CD1c-positive myeloid dendritic cell (primary cell): ENCODE measurements around the gene CLRN2.

ENCODE experiments used
- DNase-seq: peaks from one replicate; pipeline ENCODE4 v3.0.0-alpha.2; 2016; ENCODE audit errors: extremely low spot score

The CLRN2 gene, protein sequence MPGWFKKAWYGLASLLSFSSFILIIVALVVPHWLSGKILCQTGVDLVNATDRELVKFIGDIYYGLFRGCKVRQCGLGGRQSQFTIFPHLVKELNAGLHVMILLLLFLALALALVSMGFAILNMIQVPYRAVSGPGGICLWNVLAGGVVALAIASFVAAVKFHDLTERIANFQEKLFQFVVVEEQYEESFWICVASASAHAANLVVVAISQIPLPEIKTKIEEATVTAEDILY

DNA sequence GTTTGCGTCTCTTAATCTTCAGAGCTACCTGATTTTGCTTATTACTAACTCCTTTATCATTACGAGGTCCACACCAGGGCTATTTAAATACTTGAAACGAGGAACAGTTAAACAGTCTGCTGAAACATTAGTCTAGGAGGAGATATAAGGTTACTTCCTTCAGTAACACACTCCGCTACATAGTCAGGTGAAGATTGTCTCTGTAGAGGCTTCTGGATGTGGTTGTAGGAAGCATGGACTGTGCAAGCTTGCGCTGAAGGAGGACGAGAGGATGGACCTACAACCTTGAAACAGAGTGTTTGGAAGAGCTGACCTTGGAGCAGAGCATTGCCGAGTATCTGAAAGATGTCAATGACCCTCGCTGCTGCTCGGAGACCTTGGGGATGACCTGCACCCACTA, at the start of gene CLRN2:
Gene CLRN2 (plus strand): TSS at position 301 of the 400 bp plus-strand sequence. CDS start 102 bp downstream, outside the sequence.
- DNase-seq: no peak

DNA sequence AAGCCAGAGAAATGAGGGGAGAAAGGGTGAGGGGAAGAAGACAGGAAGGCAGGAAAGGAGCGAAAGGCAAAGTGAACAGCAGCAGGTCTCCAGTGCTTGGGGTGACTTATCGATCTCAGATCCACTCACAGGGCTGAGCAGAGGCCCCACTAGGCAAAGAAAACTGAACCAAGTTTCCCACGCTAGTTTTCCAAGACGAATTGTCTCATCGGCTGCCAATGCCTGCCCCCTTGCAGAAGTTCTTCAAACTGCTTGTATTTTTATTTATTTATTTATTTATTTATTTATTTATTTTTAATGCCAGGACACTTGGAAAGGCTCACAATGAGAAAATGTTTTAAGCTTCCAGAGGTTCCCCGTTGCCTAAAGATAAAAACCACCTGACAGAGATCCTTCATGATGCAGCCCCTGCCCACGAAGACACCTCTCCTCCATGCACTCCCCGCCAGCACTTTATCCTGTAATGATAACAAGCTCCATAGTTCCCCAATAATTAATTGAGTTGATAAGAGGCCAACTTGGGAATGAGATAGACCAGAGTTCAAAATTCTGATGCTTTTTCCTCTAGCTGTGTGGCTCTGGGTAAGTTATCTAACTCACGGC, 46.2 kb upstream of the CLRN2 start:
- peak; percentile 50 for DNase-seq

DNA sequence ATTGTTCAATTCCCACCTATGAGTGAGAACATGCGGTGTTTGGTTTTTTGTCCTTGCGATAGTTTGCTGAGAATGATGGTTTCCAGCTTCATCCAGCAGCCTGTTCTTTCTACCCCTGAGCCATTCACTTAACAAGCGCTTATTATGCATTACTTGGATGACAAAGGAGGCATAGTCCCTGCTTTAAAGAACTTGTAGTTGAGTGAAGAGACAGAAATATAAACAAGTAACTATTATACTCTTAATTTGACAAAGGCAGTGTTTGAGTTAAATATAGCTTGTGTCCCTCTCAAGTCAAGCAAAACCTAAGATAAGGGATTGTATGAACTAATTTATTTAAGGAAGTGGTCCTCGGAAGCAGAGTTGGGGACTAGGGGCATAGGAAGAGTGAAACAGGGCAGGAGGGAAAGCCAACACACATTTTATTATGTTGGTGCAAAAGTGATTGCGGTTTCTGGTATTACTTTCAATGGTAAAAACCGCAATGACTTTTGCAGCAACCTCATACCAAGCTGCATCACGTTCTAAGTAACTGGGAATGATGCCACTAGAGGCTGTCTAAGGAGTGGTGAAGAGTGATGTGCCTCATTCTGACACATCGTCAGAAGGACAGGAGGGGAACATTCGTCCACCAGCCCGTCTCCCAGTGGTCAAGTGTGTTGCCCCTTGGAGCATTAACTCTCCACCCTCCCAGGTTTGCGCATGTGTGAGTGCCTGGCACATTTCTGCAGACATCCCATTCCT, 44.9 kb upstream of the CLRN2 start:
- no peak for DNase-seq

DNA sequence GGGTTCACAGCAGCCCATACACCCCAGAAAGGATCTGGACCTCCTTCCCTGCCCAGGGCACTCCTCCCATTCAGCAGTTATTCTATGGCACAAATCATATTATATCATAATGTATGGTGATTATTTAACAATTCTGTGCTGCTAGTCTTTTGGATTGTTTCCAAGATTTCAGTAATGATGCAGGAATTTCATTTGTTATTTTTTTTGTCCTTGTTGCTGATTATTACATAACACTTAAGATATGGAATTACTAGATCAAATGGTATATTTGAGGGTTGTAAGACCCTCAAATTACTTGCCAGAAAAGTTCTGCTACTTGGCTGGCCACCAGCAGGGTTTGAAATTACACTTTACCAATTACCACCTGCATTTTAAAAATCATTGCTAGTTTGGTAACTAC, 39.5 kb upstream of the CLRN2 start:
- DNase-seq: no peak

DNA sequence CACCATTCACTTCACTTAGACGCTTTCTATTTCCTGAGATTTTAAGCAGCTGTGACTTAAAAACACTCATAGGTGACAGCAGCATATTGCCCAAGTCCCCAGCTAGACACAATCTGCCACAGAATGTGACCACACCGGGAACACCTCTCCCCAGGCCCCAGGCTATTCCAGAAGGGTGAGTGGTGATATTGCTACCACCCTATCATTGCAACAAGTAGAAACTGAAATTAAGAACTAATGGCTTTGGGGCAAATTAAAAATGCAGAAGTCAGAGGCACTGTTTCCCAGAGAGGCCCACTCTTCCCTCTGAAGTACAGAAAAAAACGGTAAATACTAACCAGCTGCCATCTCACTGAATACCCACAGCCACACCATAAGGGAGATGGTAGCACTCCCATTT, 38.1 kb upstream of the CLRN2 start:
- peak; percentile 15 for DNase-seq

DNA sequence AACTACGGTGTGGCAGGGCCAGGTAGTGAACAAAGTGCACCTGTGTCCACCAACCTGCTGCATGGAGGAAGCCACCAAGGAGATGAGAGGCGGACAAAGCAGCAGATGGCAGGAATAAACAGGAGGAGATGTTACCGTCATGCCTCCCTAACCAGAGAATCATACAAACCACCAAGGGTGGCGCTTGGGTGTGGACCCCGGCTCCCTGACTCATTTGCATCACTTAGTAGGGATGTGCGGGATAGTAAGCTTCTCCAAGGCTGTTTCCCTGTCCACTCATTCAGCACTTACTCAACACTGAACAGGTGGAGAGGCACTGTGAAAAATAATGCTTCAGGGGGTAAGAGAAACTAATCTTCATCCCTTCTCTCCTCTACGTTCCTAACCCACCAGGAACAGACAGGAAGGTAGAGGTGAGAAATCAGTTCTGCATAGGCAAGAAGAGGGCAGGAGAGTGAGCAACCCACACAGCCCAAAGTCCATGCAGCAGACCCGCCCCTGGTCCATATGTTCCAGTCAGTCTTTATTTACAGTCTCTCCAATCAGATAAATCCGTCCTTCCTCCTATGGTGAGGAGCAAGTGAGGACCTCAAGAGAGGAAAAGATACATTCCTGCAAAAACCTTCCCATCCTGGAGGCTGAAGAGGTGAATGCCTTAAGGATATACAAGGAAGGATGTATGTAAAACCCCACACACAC, 37.0 kb upstream of the CLRN2 start:
- no peak for DNase-seq

DNA sequence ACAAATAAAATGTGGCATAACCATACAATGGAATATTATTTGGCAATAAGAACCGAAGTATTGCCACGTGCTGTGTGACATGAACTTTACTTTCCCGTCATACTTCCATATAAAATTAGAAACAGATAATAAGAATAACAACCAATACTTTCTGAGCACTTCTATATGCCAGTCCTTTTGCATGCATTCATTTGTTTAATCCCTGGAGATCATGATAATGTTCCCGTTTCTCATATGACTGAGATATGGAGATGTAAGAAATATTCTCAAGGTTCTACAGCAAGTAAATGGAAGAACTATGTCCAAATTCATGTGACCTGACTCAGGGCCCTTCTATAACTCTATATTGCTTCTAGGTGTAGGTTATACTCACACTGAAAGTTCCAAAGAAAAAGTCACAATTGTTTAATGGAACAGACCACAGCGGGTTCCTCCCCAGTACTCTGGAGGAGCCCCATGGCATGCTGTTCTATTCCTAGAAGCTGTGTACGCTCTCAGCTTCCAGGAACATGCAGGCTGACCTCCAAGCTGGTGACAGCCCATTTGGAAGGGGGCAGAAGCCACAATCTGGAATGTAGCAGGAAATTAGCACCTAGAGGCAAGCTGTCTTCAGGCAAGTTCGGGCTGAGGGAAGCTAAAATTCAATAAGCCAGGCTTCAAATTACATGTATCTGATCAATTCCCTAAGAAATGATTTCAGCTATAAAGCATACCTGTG, 34.6 kb upstream of the CLRN2 start:
- DNase-seq: no peak

DNA sequence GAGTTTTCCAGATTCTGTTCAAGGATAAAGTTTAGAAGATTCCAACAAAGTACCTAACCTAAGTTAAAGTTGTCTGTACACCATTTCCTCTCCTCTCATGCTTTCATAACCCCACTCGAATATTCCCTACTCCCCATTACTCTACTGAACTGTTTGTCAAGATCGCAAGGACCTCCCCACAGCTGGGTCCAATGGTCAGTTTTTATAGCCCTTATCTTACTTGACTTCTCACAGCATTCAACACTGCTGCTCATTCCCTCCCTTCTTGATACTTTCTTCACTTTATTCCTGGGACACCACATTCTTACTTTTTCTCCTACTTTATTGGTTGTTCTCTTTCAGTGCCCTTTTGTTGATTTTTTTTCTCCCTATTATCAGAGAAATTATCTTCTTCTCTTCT, 34.0 kb upstream of the CLRN2 start:
- no peak for DNase-seq

DNA sequence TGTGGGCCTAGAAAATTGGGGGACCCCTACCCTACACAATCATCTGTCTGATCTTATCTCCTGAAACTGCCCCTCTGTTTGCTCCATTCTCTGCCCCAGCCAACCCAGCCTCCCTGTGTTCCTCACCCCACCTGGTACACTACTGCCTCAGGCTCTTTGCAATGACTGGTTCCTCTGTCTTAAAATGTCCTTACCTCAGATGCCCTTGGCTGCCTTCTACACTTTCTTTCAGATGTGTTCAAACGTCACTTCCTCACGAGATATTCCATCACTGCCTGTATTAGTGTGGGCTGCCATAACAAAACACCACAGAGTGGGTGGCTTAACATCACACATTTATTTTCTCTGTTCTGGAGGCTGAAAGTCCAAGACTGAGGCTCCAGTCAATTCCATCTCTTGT, 32.2 kb upstream of the CLRN2 start:
- DNase-seq: no peak

DNA sequence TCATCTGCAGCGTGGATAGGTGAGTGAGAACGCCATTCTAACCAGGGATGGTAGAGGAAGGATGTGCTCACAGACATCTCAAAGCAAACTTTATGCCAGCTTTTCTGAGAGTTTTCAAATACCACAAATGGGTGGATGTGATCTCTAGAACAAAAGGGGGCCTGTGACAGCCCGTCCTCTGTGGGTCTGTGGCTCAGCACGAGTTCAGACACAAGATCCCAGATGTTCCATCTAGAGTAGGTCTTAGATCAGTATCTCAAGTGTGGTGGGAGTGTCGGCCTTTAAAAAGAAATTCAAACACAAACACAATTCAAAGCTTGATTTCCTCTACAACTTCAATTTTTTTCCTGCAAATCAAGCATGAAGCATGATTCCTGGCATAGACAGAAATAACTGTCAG, 25.8 kb upstream of the CLRN2 start:
- no peak for DNase-seq

DNA sequence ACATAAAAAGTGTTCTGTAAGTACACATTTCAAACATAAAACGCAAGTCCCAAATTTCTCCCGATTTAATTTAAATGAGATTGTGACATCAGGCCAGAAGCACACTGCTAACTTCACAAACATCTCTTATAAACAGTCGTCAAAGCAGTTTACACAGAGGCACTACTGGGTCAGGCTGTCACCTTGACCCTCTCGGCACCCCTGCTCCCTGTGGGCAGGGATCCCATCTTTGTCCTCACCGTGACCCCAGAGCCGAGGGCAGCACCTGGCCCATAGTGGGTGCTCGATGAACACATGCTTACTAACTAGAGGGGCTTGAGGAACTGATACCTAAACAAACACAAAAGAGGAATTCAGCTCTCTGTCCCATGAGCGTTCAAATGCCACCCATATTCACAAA, 25.2 kb upstream of the CLRN2 start:
- no peak for DNase-seq

DNA sequence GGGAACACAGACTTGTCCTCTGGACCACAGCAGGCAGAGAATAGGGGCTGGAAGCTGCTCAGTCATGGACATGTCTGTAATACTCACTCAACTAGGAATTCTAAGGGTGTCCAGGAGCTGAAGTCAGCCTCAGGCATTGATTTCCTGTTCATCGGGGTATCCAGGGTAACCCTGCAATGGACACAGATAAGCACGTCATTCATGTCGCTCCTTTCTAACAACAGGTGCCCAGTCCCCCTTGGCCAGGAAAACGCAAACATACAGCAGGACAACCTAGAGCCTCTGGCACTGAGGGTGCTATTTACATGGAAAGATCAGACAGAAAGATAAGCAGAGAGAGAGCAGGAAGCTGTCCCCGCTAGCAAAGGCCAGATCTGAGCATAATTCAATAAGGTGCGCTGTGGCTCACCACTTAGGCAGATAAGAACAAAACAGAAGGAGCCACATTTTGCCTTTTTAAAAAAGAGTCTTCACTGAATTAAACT, 24.3 kb upstream of the CLRN2 start:
- no peak for DNase-seq

DNA sequence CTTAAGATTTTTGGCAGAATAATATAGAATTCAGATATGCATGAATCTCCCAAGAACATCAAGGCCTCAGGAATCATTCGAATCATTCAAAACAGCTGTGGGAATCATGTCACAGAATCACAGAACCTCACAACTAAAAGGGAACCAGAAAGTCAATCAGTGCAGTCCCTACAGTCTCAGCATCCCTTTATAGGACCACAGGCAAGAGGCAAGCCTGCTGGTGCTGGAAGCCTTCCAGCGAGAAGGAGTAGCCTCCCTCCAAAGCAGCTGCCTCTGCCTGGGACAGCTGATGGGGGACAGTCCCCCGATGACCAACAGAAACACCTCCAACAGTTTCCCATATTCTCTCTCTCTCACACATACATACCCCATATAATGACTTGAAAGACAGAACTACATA, 23.8 kb upstream of the CLRN2 start:
- no peak for DNase-seq

DNA sequence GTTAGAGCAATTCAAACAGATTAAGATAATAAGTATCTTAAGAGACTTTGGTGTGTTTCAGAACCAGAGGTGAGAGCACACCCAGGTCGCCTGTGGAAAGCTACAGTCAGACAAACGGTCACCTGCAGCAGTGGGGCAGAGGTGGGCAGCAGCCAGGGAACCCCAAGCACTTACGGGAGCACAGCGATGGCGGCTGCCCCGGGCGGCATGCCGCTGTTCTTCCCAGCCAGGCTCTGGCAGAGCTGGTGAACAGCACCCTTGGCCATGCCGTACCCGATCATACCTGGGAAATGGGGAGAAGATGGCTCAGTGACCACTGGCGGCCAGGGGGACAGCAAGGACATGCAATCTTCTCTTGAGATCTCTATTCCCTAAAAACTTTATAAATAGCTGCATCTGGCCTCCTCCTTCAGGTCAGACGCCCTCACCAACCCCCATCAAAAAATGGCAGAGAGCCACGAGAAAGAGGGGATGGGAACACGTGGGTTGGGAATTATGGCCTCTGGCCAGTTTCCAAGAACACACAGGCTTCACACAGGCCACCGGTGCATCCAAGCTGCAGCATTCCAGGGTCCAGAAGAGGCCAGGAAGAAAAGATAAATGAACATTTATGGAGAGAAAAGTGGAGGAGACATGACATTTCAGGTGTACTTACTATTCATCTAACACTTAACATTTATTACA, 22.8 kb upstream of the CLRN2 start:
- DNase-seq: no peak

DNA sequence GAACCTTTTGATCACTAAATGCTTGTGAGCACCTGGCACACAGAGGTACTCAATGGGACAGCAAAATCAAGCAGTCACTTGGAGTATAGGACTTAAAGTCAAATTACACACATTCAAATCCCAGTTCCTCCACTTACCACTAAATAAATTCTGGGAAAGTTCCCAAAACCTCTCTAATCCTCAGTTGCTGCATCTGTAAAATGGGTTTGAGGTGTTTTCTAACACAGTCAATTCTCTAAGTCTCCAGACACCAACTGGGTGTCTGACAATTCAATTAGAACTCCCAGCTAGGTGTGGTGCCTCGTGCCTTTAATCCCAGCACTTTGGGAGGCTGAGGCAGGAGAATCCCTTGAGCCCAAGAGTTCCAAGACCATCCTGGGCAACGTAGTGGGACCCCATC, 22.1 kb upstream of the CLRN2 start:
- DNase-seq: no peak

DNA sequence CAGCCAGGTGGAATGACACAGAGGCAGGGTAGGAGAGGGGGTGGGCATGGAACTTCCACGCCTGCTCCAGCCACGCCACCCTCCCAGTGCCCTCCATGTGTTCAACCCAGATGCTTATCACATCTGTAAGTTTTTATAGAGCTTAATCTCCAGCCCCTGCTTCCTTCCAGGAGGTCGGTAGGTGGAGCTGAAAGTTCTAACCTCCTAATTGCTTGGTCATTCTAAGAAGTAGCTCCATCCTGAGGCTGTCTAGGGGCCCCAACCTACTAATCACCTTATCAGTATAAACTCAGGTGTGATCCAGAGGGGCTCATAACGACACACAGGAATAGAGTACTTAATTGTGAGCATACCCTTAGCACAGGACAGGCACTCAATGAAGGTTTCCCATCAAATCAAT, 21.3 kb upstream of the CLRN2 start:
- no peak for DNase-seq

DNA sequence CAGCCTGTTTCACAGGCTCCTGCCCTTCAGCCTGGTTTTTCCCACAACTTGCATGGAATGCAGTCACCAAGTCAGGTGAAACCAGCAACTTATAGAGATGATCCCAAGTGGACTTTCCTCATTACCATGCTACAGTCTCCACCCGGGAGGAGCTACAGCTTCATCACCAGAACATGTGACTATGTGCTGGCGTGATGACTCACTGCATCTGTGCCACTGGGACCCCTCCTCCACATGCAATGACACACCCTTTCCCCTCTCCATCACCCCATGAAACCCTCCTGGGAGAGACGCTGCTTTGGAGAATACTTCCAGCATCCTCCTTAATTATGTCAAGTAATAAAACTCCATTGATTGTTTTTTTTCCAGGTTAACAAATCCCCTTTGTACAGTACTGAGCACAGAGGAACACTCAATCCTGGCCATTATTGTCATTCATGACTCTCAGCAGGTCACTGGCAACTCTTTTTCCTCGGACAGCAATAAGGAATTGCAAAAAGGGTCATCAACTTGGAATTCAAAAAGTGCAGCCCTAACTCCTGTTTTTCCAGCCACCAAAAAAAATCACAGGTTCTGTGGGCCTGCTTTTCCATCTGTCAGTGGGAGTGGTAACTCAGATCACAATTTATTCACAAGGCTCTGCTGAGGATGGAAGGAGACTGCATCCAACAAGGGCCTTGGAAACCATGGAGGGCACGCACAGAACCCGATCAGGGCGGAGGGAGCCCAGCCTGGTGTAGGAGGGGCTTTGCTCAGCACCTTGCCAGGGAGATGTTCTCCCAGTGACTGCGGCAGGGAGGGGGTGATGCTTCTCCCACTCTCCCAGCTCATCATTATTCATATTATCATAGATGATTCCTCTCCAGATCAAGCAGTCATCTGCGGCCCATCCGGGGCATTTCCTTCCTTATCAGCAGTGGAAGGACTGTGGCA, 20.4 kb upstream of the CLRN2 start:
- DNase-seq: no peak

DNA sequence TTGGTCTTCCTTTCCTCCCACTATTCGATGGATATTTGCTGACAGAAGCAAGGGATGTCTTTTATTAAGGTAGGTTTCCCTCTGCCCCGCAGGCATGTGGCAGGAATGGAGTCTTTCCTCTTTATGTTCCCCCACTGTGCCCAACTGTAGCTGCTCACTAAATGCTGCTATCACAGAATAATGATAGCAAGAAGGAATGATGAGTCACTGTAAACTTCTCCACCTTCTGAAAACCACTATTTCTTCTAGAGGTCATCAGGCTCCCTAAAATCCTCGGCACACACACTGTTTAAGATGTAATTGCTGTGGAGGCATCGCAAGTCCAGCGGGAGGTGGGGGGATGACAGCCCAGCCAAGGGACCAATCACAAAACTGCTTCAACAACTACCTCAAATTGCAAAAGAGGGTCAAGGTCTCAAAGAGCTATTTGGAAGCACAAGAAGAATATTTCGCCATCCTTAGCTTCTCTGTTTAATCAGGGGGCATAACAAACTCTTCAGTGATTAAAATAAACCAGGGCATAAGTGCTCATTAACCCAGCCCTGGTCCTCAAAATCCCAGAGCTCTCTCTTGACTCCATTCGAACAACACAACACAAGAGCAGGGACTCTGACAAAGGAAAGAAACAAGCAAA, 17.0 kb upstream of the CLRN2 start:
- no peak for DNase-seq

DNA sequence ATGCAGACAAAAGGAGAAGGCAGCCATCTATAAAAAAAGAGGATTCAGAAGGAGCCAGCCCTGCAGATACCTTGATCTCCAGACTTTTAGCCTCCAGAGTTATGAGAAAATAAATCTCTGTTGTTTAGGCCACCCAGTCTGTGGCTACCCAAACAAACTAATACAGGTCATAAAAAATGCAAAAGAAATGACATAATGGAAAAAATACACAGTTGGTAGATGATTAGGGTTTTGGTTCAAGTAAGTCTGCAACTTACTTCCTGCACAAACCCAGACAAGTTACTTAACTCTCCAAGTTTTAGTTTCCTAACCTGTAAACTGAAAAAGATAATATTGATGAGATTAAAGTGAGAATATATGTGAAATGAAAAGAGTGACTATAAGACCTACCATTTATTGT, 14.4 kb upstream of the CLRN2 start:
- no peak for DNase-seq

DNA sequence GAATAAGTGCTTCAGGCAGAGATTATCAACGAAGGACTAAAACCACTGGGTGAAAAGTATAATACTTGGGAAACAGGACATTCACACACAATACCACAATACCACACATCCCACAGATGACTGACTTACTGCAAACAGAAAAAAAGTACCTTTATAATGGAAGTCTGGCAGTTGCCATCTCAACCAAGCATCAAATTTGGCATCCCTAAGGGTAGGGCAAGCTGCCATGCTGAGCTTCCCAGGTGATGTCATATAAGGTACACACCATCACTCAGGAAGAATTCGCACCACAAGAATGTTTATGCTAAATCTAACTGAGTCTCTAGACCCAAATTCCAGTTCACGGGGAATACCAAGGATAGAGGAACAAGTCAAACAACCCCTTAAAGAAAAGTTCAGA, 12.2 kb upstream of the CLRN2 start:
- no peak for DNase-seq
